T-cell (primary cell): Measurements from ENCODE around the gene SPATA22. TPM values are rescaled to one million over a fixed set of nuclear protein-coding genes. Genes with fewer than 3 reads are reported as not detected.
"Not testable (repeated sequence)": the region's sequence is repeated elsewhere in the genome, so short reads cannot be mapped to it uniquely, and the experiment has no call there.

ENCODE experiments used
- ATAC-seq, 4 experiments: fragments of 200-7000 bp in 3 of 4; fragments of 150-1000 bp in 1 of 4; cut with Tn5 transposase; replicated peaks in 1 of 4; 1 replicate in 3 of 4; 2 replicates in 1 of 4; pipeline ENCODE4 v1.10.0; 2021; ENCODE audit warnings: moderate library complexity in 3 of 4, mild to moderate bottlenecking in 2 of 4, moderate number of reproducible peaks in 1 of 4
- CTCF ChIA-PET, 2 donors: fragments of 300-600 bp; sonication (Branson Sonifier 250); formaldehyde crosslinking; loops; one replicate each; lab custom pipeline; 2022; ENCODE audit warnings: antibody characterized with exemption in 2 of 2; lab: Charles Lee
- POLR2A ChIA-PET, 2 donors: fragments of 300-600 bp; sonication (Branson Sonifier 250); formaldehyde crosslinking; loops; one replicate each; lab custom pipeline; 2022; ENCODE audit warnings: antibody characterized with exemption in 2 of 2; lab: Charles Lee
- DNase-seq, 35 experiments: peaks; one replicate each; pipeline versions ENCODE4 v3.0.0 to v3.0.0-alpha.2; 2013 to 2023
- H3K27ac ChIP-seq: one replicate; pipeline ENCODE4 v1.5.1; 2013; ENCODE audit warnings: low read length
- H3K27me3 ChIP-seq, 2 experiments: replicated peaks in 1 of 2; 1 replicate in 1 of 2; 2 replicates in 1 of 2; pipeline versions ENCODE4 v1.6.1 to v1.7.0; 2013; ENCODE audit warnings: low read length in 1 of 2, mixed read lengths in 1 of 2; ENCODE audit not compliant: control insufficient read depth in 2 of 2, insufficient read depth in 2 of 2; ENCODE audit errors: extremely low read depth in 1 of 2
- H3K36me3 ChIP-seq, 2 donors: 1 replicate in 1 of 2; 2 replicates in 1 of 2; pipeline versions ENCODE4 v1.6.1 to v1.7.0; 2013; ENCODE audit warnings: low read length in 1 of 2; ENCODE audit not compliant: control insufficient read depth in 2 of 2, insufficient read depth in 1 of 2; ENCODE audit errors: extremely low read depth in 1 of 2
- H3K4me1 ChIP-seq, 2 experiments: 1 replicate in 1 of 2; 2 replicates in 1 of 2; pipeline versions ENCODE4 v1.6.1 to v1.7.0; 2013; ENCODE audit warnings: low read length in 2 of 2, mixed read lengths in 1 of 2; ENCODE audit not compliant: insufficient read depth in 2 of 2, control insufficient read depth in 1 of 2; ENCODE audit errors: extremely low read depth in 1 of 2
- H3K4me3 ChIP-seq, 2 donors: 1 replicate in 1 of 2; 2 replicates in 1 of 2; pipeline versions ENCODE4 v1.5.1 to v1.7.0; 2013; ENCODE audit warnings: mild to moderate bottlenecking in 2 of 2, low read length in 1 of 2, moderate library complexity in 1 of 2; ENCODE audit not compliant: control insufficient read depth in 1 of 2; ENCODE audit errors: extremely low read depth in 1 of 2
- H3K9me3 ChIP-seq: 2 replicates; pipeline ENCODE4 v1.7.0; 2013
- H3K27ac Mint-ChIP-seq, 2 donors: one replicate each; pipeline ENCODE4 v1.8.0; 2020 to 2021; ENCODE audit warnings: mild to moderate bottlenecking in 2 of 2, mixed read lengths in 2 of 2
- H3K27me3 Mint-ChIP-seq, 2 donors: one replicate each; pipeline ENCODE4 v1.8.0; 2021 to 2022; ENCODE audit warnings: mixed read lengths in 2 of 2
- H3K36me3 Mint-ChIP-seq: one replicate; pipeline ENCODE4 v1.8.0; 2021; ENCODE audit warnings: mixed read lengths
- H3K4me1 Mint-ChIP-seq, 3 donors: one replicate each; pipeline ENCODE4 v1.8.0; 2020 to 2022; ENCODE audit warnings: mixed read lengths in 3 of 3, mild to moderate bottlenecking in 1 of 3
- H3K4me3 Mint-ChIP-seq, 3 donors: one replicate each; pipeline ENCODE4 v1.8.0; 2020 to 2022; ENCODE audit warnings: mild to moderate bottlenecking in 3 of 3, mixed read lengths in 3 of 3, moderate library complexity in 3 of 3
- H3K9me3 Mint-ChIP-seq, 3 donors: one replicate each; pipeline ENCODE4 v1.8.0; 2020 to 2022; ENCODE audit warnings: mixed read lengths in 3 of 3
- WGBS: methylation state at CpG from one replicate; pipeline ENCODE4 v1.1.5; 2013; ENCODE audit warnings: missing lambda C conversion rate; ENCODE audit not compliant: insufficient coverage; 5-methylcytosine and 5-hydroxymethylcytosine counted together
- total RNA-seq, 35 experiments: library from RNA in 6 of 35; stranded (reverse) in 6 of 35; fragments of 120-200 nt in 1 of 35; gene quantifications; one replicate each; pipeline versions ENCODE4 v1.2.1 to v1.2.4 and lab custom pipeline; 2013 to 2026

SPATA22 gene
- total RNA-seq, 5 donors from 2014 or later (not counting 1 experiment from before 2014, with no cell fraction given), result 1.3 to 1.5 TPM; not detected in 3

DNA sequence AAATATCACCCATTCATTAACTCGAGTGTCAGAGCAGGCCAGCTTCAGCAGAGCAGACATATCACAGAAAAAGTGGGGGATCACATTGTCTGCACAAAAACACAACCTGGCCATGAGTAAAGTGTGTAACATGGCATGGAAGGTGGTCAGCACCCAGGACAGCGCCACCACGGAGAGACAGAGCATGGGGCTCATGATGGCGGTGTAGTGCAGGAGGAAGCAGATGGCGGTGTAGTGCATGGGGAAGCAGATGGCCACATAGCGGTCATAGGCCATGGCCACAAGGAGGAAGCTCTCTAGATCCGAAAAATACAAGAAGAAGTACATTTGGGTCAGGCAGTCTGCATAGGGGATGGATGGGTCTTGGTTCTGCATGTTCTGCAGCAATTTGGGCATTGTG lies 38.4 kb downstream of the SPATA22 start:
- H3K27ac Mint-ChIP-seq, ATAC-seq, CTCF ChIA-PET, H3K4me1 Mint-ChIP-seq, H3K4me3 Mint-ChIP-seq, H3K4me1 ChIP-seq, H3K36me3 Mint-ChIP-seq, H3K36me3 ChIP-seq, POLR2A ChIA-PET, H3K9me3 Mint-ChIP-seq, H3K27ac ChIP-seq, H3K9me3 ChIP-seq, H3K4me3 ChIP-seq: not testable (repeated sequence)
- H3K27me3 Mint-ChIP-seq, result peaks cover 21 to 28% of the 10 kb centered on the region in 2 donors
- WGBS, result 0% methylated on average over 3 of the region's 7 CpGs
- peak in 9 of 35 experiments; percentile 0 to 23 (median 3) for DNase-seq
- H3K27me3 ChIP-seq, result peaks cover 0 to 11% of the 10 kb centered on the region in 2 experiments

- H3K27ac ChIP-seq, result no peak overlapping the region
- Mint-ChIP-seq H3K36me3 (no peaks in the 10 kb centered on the region), H3K27ac (no peak overlapping the region), H3K4me3 (no peak overlapping the region), H3K4me1 (no peaks in the 10 kb centered on the region), H3K27me3 (peaks cover 13 to 26% of the 10 kb centered on the region in 2 donors), H3K9me3 (peaks cover 0 to 3% (median 0%) of the 10 kb centered on the region in 3 donors)
- H3K4me1 ChIP-seq, result no peaks in the 10 kb centered on the region
- H3K36me3 ChIP-seq, result no peaks in the 10 kb centered on the region
- DNase-seq (no peak), ATAC-seq (no peak)
- 80% methylated on average over 1 of the region's 2 CpGs for WGBS
- POLR2A ChIA-PET, result no interaction called here
- H3K4me3 ChIP-seq, result no peak overlapping the region
- H3K27me3 ChIP-seq, result peaks cover 0 to 3% of the 10 kb centered on the region in 2 experiments
- CTCF ChIA-PET, result no interaction called here
- H3K9me3 ChIP-seq, result no peaks in the 10 kb centered on the region
Observed at GRCh38 chr17:3418222-3418621, 53.4 kb downstream of the SPATA22 start.

- H3K4me3 Mint-ChIP-seq, result no peak overlapping the region
- no peaks in the 10 kb centered on the region for H3K9me3 Mint-ChIP-seq
- no peak for DNase-seq
- H3K27ac Mint-ChIP-seq, result no peak overlapping the region
- no peaks in the 10 kb centered on the region for H3K9me3 ChIP-seq
- no peaks in the 10 kb centered on the region for H3K36me3 Mint-ChIP-seq
- no peaks in the 10 kb centered on the region for H3K36me3 ChIP-seq
- no peak overlapping the region for H3K27ac ChIP-seq
- H3K4me3 ChIP-seq, result no peak overlapping the region
- H3K4me1 ChIP-seq, result no peaks in the 10 kb centered on the region
- ATAC-seq, result no peak
- H3K27me3 Mint-ChIP-seq, result peaks cover 19 to 24% of the 10 kb centered on the region in 2 donors
- ChIA-PET CTCF (no interaction called here), POLR2A (no interaction called here)
- 100% methylated on average over 2 of the region's 5 CpGs for WGBS
- peaks cover 0 to 8% of the 10 kb centered on the region in 2 experiments for H3K27me3 ChIP-seq
- peaks cover 0 to 5% (median 0%) of the 10 kb centered on the region in 3 donors for H3K4me1 Mint-ChIP-seq
Observed at GRCh38 chr17:3415610-3416009, 56.0 kb downstream of the SPATA22 start.

- H3K4me1 ChIP-seq, ATAC-seq, H3K36me3 Mint-ChIP-seq, POLR2A ChIA-PET, H3K27ac ChIP-seq, H3K4me3 ChIP-seq, H3K36me3 ChIP-seq, H3K27ac Mint-ChIP-seq, H3K4me1 Mint-ChIP-seq, H3K4me3 Mint-ChIP-seq, H3K9me3 ChIP-seq, DNase-seq, CTCF ChIA-PET: not testable (repeated sequence)
- peaks cover 0 to 18% of the 10 kb centered on the region in 2 experiments for H3K27me3 ChIP-seq
- H3K27me3 Mint-ChIP-seq, result peaks cover 36 to 37% of the 10 kb centered on the region in 2 donors
- no CpG with 5 or more reads among the region's 16 CpGs for WGBS
- H3K9me3 Mint-ChIP-seq, result peaks cover 8 to 13% (median 9%) of the 10 kb centered on the region in 3 donors
Observed at GRCh38 chr17:3412216-3412615, 59.4 kb downstream of the SPATA22 start.

GRCh38 chr17:3411070-3411469 lies 60.5 kb downstream of the SPATA22 start, which contains the start of gene OR3A3:
OR3A3 (plus strand) TSS chr17:3411370.
- no peak within 1 kb of the TSS for H3K4me3 Mint-ChIP-seq
- peaks cover 3% of the 10 kb centered on the region for H3K36me3 Mint-ChIP-seq

GRCh38 chr17:3403856-3404255 lies 67.8 kb downstream of the SPATA22 start:
- H3K4me3 ChIP-seq, H3K36me3 Mint-ChIP-seq, CTCF ChIA-PET, H3K27ac Mint-ChIP-seq, H3K27ac ChIP-seq, DNase-seq, H3K4me1 ChIP-seq, H3K9me3 ChIP-seq, H3K4me1 Mint-ChIP-seq, POLR2A ChIA-PET, H3K36me3 ChIP-seq, ATAC-seq, H3K4me3 Mint-ChIP-seq, H3K27me3 ChIP-seq: not testable (repeated sequence)
- peaks cover 8 to 19% (median 10%) of the 10 kb centered on the region in 3 donors for H3K9me3 Mint-ChIP-seq
- peaks cover 15 to 30% of the 10 kb centered on the region in 2 donors for H3K27me3 Mint-ChIP-seq
- no CpG with 5 or more reads among the region's 1 CpG for WGBS

More at GRCh38 chr17:3411070-3411469, 60.5 kb downstream of the SPATA22 start, which contains the start of gene OR3A3:
- Mint-ChIP-seq H3K27me3 (peaks cover 37 to 42% of the 10 kb centered on the region in 2 donors), H3K27ac (no peak within 1 kb of the TSS), H3K9me3 (peaks cover 8 to 20% (median 10%) of the 10 kb centered on the region in 3 donors), H3K4me1 (peaks cover 0 to 5% (median 0%) of the 10 kb centered on the region in 3 donors)
- no peak within 1 kb of the TSS for H3K4me3 ChIP-seq
- ChIA-PET CTCF (no interaction called here), POLR2A (no interaction called here)
- ATAC-seq, result no peak
- no peak within 1 kb of the TSS for H3K27ac ChIP-seq
- no peaks in the 10 kb centered on the region for H3K36me3 ChIP-seq
- WGBS, result 83% methylated on average over 1 of the region's 3 CpGs
- no peak for DNase-seq
- no peaks in the 10 kb centered on the region for H3K9me3 ChIP-seq
- H3K4me1 ChIP-seq, result no peaks in the 10 kb centered on the region
- peaks cover 0 to 18% of the 10 kb centered on the region in 2 experiments for H3K27me3 ChIP-seq
